Stimulated activated naive B cell treated with anti-CD40 and anti-IgM and Interleukin-4, amounts not matched to agents 10 μg/mL and 1 μg/mL and 100 μg/mL, for 72 hours (primary cell): ENCODE measurements around the gene CFAP58.

Experiments
- ATAC-seq, 2 donors: fragments of 150-1000 bp; cut with Tn5 transposase; replicated peaks; 2 replicates each; pipeline ENCODE4 v1.10.0; 2021; ENCODE audit warnings: moderate library complexity in 1 of 2
- DNase-seq: peaks from one replicate; pipeline ENCODE4 v3.0.0; 2021
- H3K27ac Mint-ChIP-seq: one replicate; pipeline ENCODE4 v1.8.0; 2022; ENCODE audit warnings: mild to moderate bottlenecking, mixed read lengths
- H3K27me3 Mint-ChIP-seq, 2 donors: one replicate each; pipeline ENCODE4 v1.8.0; 2022; ENCODE audit warnings: mixed read lengths in 2 of 2
- H3K36me3 Mint-ChIP-seq, 2 donors: one replicate each; pipeline ENCODE4 v1.8.0; 2022; ENCODE audit warnings: mixed read lengths in 2 of 2, mild to moderate bottlenecking in 1 of 2
- H3K4me1 Mint-ChIP-seq, 2 donors: one replicate each; pipeline ENCODE4 v1.8.0; 2022; ENCODE audit warnings: mixed read lengths in 2 of 2, mild to moderate bottlenecking in 1 of 2
- H3K4me3 Mint-ChIP-seq, 2 donors: one replicate each; pipeline ENCODE4 v1.8.0; 2022; ENCODE audit warnings: mild to moderate bottlenecking in 2 of 2, mixed read lengths in 2 of 2, moderate library complexity in 1 of 2
- H3K9me3 Mint-ChIP-seq, 2 donors: one replicate each; pipeline ENCODE4 v1.8.0; 2022; ENCODE audit warnings: mixed read lengths in 2 of 2, mild to moderate bottlenecking in 1 of 2

The CFAP58 gene

GRCh38 chr10:104501864-104502579 lies 148.4 kb downstream of the CFAP58 start:
- Mint-ChIP-seq H3K36me3 (no peaks in the 10 kb centered on the region), H3K4me1 (no peaks in the 10 kb centered on the region), H3K27ac (no peak overlapping the region), H3K4me3 (no peak overlapping the region), H3K9me3 (no peaks in the 10 kb centered on the region), H3K27me3 (peaks cover 5 to 7% of the 10 kb centered on the region in 2 donors)
- ATAC-seq (no peak), DNase-seq (no peak)

GRCh38 chr10:104502907-104503306 lies 149.3 kb downstream of the CFAP58 start:
- Mint-ChIP-seq H3K36me3 (no peaks in the 10 kb centered on the region), H3K4me3 (no peak overlapping the region), H3K9me3 (no peaks in the 10 kb centered on the region), H3K27me3 (peaks cover 9 to 12% of the 10 kb centered on the region in 2 donors), H3K4me1 (no peaks in the 10 kb centered on the region), H3K27ac (no peak overlapping the region)
- DNase-seq (no peak), ATAC-seq (no peak)
